ENCODE measurements around the gene DHX16. TPM values are rescaled to one million over a fixed set of nuclear protein-coding genes. Genes with fewer than 3 reads are reported as not detected.

The DHX16 gene
- total and polyA plus RNA-seq, 9 of the 15 experiments (the other 6 are each of a cell fraction or from before 2014, with no cell fraction given): 14.6 to 66.1 (median 47.5) TPM

DNA sequence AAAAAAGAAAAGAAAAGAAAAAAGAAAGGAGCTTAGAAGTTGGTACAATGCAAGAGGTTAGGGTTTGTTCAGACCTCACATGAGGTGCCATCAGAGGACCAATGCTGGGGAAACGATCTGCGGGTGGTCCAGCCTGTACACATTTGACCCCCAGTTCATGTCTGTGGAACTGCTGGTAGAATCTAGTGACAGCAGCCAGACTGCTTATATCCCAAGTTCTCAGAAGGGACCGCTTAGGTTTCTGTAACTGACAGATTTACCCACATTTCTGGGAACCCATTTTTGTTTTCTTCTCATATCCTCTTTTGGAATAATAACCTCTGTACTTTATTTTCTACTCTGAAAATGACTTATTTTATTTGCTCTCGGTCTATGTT lies 8.9 kb upstream of the DHX16 start (continued):
- TF ChIP-seq IFI16 (CRISPR knock-in tag; IDR thresholded peaks at IDR 0.05): 0 out of 2 replicates have a peak, but pooled peaks have one; percentile 7
- no peak for TF ChIP-seq PHF21A (IDR thresholded peaks at IDR 0.05; ENCODE audit: borderline replicate concordance, low read depth)
- TF ChIP-seq MAZ (CRISPR knock-in tag; conservative IDR thresholded peaks at IDR 0.05 in 1 of 2, IDR thresholded peaks at IDR 0.05 in 1 of 2): no peak

DNA sequence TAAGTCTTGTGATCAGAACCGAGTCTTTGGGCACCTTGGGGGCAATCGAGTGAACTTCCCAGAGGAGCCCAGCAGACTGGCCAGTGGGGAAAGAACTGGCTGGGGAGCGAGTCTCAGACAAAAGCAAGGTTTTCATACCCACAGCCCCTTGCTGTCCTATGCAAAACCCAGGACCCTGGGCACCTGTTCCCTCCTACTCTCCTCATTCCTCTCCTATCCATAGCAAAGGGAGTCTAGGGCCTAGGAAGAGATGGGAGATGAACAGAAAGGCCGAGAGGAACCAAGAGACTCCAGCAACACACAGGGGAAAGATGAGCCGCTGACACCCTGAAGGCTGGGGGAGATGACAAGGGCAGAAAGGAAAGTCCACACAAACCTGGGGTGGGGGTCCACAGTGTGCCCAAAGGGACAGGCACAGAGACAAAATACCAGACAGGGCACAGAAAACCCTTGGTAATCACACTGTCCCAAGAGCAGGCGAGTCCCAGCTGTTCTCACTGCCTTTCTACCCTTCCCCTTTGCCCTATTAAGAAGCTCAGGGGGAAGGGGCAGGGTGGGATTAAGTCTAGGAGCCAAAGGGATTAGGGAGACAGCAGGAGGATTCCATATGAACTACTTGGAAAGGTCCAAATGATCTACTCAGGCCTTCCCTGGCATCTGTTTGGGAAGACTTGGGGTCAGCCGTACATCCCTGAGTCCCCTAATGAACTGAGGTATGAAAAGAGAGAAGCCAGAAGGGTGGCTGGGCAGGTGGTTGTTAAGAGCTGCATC lies 7.1 kb upstream of the DHX16 start:
- Histone ChIP-seq H3K9me3 (replicated peaks; ENCODE audit: control insufficient read depth, insufficient read depth, low read depth, low read length) (no peaks in the 10 kb centered on the region), H3K4me3 (no peak overlapping the region), H3K79me2 (ENCODE audit: control insufficient read depth, insufficient read depth, low read length) (peaks cover 63% of the 10 kb centered on the region), H3K4me2 (ENCODE audit: insufficient read depth, low read length) (peak overlapping the region; percentile 35; the same call in 1 of the 2 replicates), H3K9me1 (ENCODE audit: control insufficient read depth, insufficient read depth, low read length) (no peaks in the 10 kb centered on the region), H2AFZ (ENCODE audit: low read depth, low read length) (no peak overlapping the region), H3K27me3 (ENCODE audit: control insufficient read depth in 2 of 2, insufficient read depth in 2 of 2, low read length in 2 of 2) (no peaks in the 10 kb centered on the region), H3K27ac (ENCODE audit: extremely low read depth, low read depth, low read length) (peak overlapping the region; percentile 35; the same call in 2 of the 3 replicates), H3K9ac (ENCODE audit: insufficient read depth in 1 of 2, low read depth in 2 of 2, low read length in 2 of 2) (peak overlapping the region; percentile 16 to 56; a peak in 2 of 4 replicates), H3K4me1 (replicated peaks in 1 of 2; ENCODE audit: control insufficient read depth in 2 of 2, insufficient read depth in 2 of 2, low read length in 2 of 2) (peaks cover 31 to 55% of the 10 kb centered on the region in 2 experiments), H4K20me1 (replicated peaks; ENCODE audit: control insufficient read depth, insufficient read depth, low read length) (no peaks in the 10 kb centered on the region; the same call in 1 of the 2 replicates), H3K36me3 (ENCODE audit: control insufficient read depth, insufficient read depth, low read length) (peaks cover 46% of the 10 kb centered on the region)
- no peak for ATAC-seq
- BruUV-seq (replicated peaks): no TSS peak
- DNase-seq (ENCODE audit: extremely low read depth in 1 of 4, low spot score in 3 of 4): peak in 1 of 4 experiments; percentile 6
- intact Hi-C loops (cut with micrococcal nuclease): loop anchor here (1.0 to 10.0 kb wide), 5 partner anchors 42 to 407 kb away; no protein-coding TSS in a partner anchor
- ChIA-PET POLR2A (interaction anchor here (1.0 to 7.0 kb wide), 7 partner anchors 8 to 163 kb away, joined by 3 to 118 read pairs (median 12); partner anchors contain the start of genes MDC1 and TUBB), CTCF (ENCODE audit: low intra/inter-chr PET ratio) (interaction anchor here (1.6 to 6.1 kb wide), 3 partner anchors 42 to 400 kb away, joined by 5 to 92 read pairs (median 6); partner anchors contain the start of gene TUBB)
- WGBS (ENCODE audit: insufficient coverage, low coverage, missing lambda C conversion rate): 71% methylated on average over 7 of the region's 7 CpGs
- in situ Hi-C loops (cut with MboI): loop anchor here (10.0 kb wide), 2 partner anchors 45 to 405 kb away; partner anchors contain the start of gene TUBB
- FAIRE-seq: no peak
- TF ChIP-seq ZNF282 (CRISPR knock-in tag; IDR thresholded peaks at IDR 0.05) (0 out of 2 replicates have a peak, but pooled peaks have one; percentile 42), DPF2 (IDR thresholded peaks at IDR 0.05) (no peak), KDM5B (IDR thresholded peaks at IDR 0.05; ENCODE audit: insufficient replicate concordance, low read depth, low read length) (peak; percentile 3), SLC30A9 (CRISPR knock-in tag; IDR thresholded peaks at IDR 0.05) (no peak), POLR2AphosphoS2 (IDR thresholded peaks at IDR 0.05; ENCODE audit: low read length) (no peak), RBM14 (IDR thresholded peaks at IDR 0.05; ENCODE audit: borderline replicate concordance, insufficient read depth, low read depth, low read length) (no peak), TCFL5 (CRISPR knock-in tag; conservative IDR thresholded peaks at IDR 0.05) (no peak), GABPB1 (CRISPR knock-in tag; IDR thresholded peaks at IDR 0.05) (0 out of 2 replicates have a peak, but pooled peaks have one; percentile 31), MEF2A (IDR thresholded peaks at IDR 0.05; ENCODE audit: control insufficient read depth, low read depth, low read length) (no peak), ETV5 (CRISPR knock-in tag; IDR thresholded peaks at IDR 0.05; ENCODE audit: low read depth) (no peak)
- TF ChIP-seq, protein P1, sequence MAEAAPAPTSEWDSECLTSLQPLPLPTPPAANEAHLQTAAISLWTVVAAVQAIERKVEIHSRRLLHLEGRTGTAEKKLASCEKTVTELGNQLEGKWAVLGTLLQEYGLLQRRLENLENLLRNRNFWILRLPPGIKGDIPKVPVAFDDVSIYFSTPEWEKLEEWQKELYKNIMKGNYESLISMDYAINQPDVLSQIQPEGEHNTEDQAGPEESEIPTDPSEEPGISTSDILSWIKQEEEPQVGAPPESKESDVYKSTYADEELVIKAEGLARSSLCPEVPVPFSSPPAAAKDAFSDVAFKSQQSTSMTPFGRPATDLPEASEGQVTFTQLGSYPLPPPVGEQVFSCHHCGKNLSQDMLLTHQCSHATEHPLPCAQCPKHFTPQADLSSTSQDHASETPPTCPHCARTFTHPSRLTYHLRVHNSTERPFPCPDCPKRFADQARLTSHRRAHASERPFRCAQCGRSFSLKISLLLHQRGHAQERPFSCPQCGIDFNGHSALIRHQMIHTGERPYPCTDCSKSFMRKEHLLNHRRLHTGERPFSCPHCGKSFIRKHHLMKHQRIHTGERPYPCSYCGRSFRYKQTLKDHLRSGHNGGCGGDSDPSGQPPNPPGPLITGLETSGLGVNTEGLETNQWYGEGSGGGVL (CRISPR knock-in tag; IDR thresholded peaks at IDR 0.05): no peak
- TF ChIP-seq, protein P2, sequence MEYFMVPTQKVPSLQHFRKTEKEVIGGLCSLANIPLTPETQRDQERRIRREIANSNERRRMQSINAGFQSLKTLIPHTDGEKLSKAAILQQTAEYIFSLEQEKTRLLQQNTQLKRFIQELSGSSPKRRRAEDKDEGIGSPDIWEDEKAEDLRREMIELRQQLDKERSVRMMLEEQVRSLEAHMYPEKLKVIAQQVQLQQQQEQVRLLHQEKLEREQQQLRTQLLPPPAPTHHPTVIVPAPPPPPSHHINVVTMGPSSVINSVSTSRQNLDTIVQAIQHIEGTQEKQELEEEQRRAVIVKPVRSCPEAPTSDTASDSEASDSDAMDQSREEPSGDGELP (CRISPR knock-in tag; IDR thresholded peaks at IDR 0.05; ENCODE audit: borderline replicate concordance): peak; percentile 28; the same call in 1 of the 2 replicates

All from K562 (cell line).